Bronchial epithelial cell (primary cell): ENCODE results near the gene PRICKLE3. TPM values are rescaled to one million over a fixed set of nuclear protein-coding genes. Genes with fewer than 3 reads are reported as not detected.

Experiments
- DNase-seq: peaks from one replicate; pipeline ENCODE4 v3.0.0-alpha.2; 2010; ENCODE audit warnings: low read depth
- FAIRE-seq: peaks from 2 replicates; lab custom pipeline; 2011; peaks lifted over from hg19 to GRCh38; lab: Jason Lieb, UNC
- H3K27me3 ChIP-seq: 2 replicates; pipeline ENCODE4 v1.5.1; 2011; ENCODE audit warnings: low read length; ENCODE audit not compliant: control insufficient read depth, insufficient read depth
- H3K36me3 ChIP-seq: 2 replicates; pipeline ENCODE4 v1.5.1; 2011; ENCODE audit warnings: low read length; ENCODE audit not compliant: control insufficient read depth, insufficient read depth
- H3K4me3 ChIP-seq: 2 replicates; pipeline ENCODE4 v1.5.1; 2011; ENCODE audit warnings: mild to moderate bottlenecking, low read depth, low read length, control low read depth
- CTCF ChIP-seq: IDR thresholded peaks from 2 replicates; pipeline ENCODE4 v1.5.1; 2011; ENCODE audit warnings: mild to moderate bottlenecking, moderate library complexity, low read length, control low read depth, inconsistent platforms; ENCODE audit not compliant: insufficient read depth, severe bottlenecking
- total RNA-seq: library from RNA; depleted of rRNA; stranded (reverse); fragments of >200 nt; gene quantifications from 2 replicates; pipeline ENCODE4 v1.2.1, GENCODE V29; 2014

The PRICKLE3 gene
- total RNA-seq, 1 donor from 2014 or later = 12.1 TPM

DNA sequence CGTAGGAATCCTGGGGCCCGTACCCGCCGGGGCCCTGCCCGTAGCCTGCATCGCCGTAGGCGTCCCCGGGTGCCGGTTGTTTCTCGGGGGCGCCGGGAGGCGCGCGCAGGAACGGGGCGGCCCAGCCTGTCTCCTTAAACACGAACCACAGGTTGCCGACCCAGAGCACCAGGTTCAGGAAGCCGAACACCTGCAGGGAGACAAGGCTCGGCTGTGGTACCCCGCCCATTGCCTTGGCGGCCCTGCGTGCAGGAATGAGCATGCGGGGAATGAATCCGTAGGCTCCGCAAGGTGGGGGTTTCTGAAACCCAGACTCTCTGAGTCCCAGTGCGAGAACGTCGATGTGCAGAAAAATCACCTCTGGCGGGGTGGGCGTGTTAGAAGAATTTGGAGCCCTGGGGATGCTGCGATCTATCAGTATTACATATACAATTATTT, 5.4 kb upstream of the PRICKLE3 start:
- TF ChIP-seq CTCF = no peak
- H3K36me3 ChIP-seq = no peaks in the 10 kb centered on the region
- FAIRE-seq (no peak), DNase-seq (no peak)
- H3K4me3 ChIP-seq = peak overlapping the region; percentile 61
- H3K27me3 ChIP-seq = no peaks in the 10 kb centered on the region

GRCh38 chrX:49190821-49191573, 4.8 kb upstream of the PRICKLE3 start:
- DNase-seq (peak; percentile 98), FAIRE-seq (peak; percentile 89)
- no peak for TF ChIP-seq CTCF
- Histone ChIP-seq H3K27me3 (no peaks in the 10 kb centered on the region), H3K4me3 (peak overlapping the region; percentile 61), H3K36me3 (no peaks in the 10 kb centered on the region)

DNA sequence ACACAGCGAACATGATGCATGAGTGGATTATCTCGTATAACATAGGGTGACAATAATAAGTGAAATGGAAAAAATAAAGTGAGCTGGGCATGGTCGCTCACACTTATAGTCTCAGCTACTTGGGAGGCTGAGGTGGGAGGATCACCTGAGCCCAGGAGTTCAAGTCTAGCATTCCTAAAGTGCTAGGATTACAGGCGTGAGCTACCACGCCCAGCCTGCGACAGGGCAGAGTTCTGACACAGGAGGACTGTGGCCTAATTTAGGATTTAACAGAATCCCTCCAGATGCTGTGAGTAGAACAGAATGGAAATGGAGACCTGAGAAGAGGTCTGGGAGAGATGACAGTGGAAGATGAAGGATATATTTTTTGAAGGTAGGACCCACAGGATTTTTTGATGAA, 3.4 kb upstream of the PRICKLE3 start:
- DNase-seq (no peak), FAIRE-seq (no peak)
- Histone ChIP-seq H3K4me3 (no peak overlapping the region), H3K27me3 (no peaks in the 10 kb centered on the region), H3K36me3 (no peaks in the 10 kb centered on the region)
- no peak for TF ChIP-seq CTCF

DNA sequence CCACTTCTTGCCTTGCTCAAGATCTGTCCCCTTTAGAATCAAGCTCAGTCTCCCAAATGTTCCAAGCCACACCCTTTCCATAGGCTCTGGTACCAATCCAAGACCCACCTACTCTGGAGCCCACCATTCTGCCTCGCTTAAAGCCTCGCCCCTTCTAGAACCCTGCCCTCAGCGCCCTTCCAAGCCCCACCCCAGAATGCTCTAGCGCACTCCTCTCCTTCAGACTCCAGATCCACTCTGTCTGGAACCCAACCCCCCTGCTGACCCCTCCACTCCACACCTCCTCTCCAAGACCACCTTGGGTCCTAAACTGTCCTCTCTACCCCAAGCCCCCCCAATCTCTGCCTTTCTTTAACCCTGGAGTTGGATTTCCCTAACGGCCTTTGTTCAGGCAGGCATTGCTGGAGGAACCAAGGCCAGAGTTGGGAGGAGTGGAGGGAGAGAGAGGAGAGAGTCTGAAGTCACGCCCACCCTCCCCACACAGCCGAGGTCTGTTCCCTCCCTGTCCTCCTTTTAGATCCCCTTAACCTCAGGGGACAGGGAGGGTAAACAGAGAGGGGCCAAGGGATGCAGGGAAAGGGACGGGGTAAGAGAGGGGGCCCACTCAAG, 2.4 kb upstream of the PRICKLE3 start:
- Histone ChIP-seq H3K27me3 (no peaks in the 10 kb centered on the region), H3K36me3 (no peaks in the 10 kb centered on the region), H3K4me3 (no peak overlapping the region)
- FAIRE-seq (no peak), DNase-seq (no peak)
- TF ChIP-seq CTCF = no peak

GRCh38 chrX:49187526-49187925, 1.4 kb upstream of the PRICKLE3 start:
- H3K27me3 ChIP-seq = no peaks in the 10 kb centered on the region
- no peak overlapping the region for H3K4me3 ChIP-seq
- DNase-seq (no peak), FAIRE-seq (no peak)
- peaks cover 3% of the 10 kb centered on the region for H3K36me3 ChIP-seq
- no peak for TF ChIP-seq CTCF

DNA sequence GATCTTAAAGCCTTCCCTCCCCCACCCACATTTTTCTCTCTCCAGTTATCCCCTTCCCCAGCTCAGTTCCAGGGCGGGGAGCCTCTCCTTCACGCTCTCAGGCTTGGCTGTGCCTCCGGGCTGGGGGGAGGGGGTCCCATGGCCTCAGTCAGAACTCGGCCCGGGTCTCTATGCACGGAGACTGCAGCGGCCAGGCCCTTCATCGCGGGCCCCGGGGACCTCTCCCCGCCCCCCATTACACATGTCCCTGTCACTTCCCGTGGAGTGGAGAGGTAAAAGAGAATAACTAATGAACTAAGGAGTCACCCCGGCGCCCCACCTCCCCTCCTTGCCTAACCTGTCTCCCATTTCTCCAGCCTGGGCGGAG, 838 bp upstream of the PRICKLE3 start:
- no peak for DNase-seq
- no peaks in the 10 kb centered on the region for H3K27me3 ChIP-seq
- H3K36me3 ChIP-seq = peaks cover 6% of the 10 kb centered on the region
- TF ChIP-seq CTCF = no peak
- no peak for FAIRE-seq
- H3K4me3 ChIP-seq = no peak overlapping the region
